ENCODE results near the gene WDFY1.

DNA sequence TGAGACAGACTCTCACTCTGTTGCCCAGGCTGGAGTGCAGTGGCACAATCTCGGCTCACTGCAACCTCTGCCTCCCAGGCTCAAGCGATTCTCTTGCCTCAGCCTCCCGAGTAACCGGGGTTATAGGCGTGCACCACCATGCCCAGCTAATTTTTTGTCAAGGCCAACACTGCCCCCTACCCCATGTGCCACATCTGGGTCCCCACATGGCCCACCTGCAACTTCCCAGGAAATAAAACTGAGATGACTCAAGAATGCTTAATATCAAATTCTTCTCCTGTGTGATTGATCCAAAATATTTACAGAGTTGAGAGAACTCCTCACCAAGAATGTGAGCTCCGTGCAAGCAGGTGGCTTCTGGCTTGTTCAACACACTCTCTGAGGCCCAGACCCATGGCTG lies 116.8 kb downstream of the WDFY1 start:
- TF ChIP-seq, protein P1, sequence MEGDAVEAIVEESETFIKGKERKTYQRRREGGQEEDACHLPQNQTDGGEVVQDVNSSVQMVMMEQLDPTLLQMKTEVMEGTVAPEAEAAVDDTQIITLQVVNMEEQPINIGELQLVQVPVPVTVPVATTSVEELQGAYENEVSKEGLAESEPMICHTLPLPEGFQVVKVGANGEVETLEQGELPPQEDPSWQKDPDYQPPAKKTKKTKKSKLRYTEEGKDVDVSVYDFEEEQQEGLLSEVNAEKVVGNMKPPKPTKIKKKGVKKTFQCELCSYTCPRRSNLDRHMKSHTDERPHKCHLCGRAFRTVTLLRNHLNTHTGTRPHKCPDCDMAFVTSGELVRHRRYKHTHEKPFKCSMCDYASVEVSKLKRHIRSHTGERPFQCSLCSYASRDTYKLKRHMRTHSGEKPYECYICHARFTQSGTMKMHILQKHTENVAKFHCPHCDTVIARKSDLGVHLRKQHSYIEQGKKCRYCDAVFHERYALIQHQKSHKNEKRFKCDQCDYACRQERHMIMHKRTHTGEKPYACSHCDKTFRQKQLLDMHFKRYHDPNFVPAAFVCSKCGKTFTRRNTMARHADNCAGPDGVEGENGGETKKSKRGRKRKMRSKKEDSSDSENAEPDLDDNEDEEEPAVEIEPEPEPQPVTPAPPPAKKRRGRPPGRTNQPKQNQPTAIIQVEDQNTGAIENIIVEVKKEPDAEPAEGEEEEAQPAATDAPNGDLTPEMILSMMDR (IDR thresholded peaks at IDR 0.05): no peak
- TF ChIP-seq POLR2A (IDR thresholded peaks at IDR 0.05) (no peak), EP300 (IDR thresholded peaks at IDR 0.05) (no peak)
